Dendritic cell treated with granulocyte-macrophage colony-stimulating factor and Interleukin-4, amounts not matched to agents 40 ng/mL and 50 ng/mL, for 4 days (primary cell): ENCODE results near the gene DPEP3.
A peak's percentile ranks its signal among the peaks of the same experiment; 100 is the strongest.
"Not testable (repeated sequence)": the region's sequence is repeated elsewhere in the genome, so short reads cannot be mapped to it uniquely, and the experiment has no call there.

Experiments
- H3K27ac Mint-ChIP-seq: one replicate; pipeline ENCODE4 v1.8.0; 2022; ENCODE audit warnings: mild to moderate bottlenecking, mixed read lengths
- H3K27me3 Mint-ChIP-seq: one replicate; pipeline ENCODE4 v1.8.0; 2022; ENCODE audit warnings: mild to moderate bottlenecking, mixed read lengths
- H3K36me3 Mint-ChIP-seq: one replicate; pipeline ENCODE4 v1.8.0; 2022; ENCODE audit warnings: low read depth, mixed read lengths
- H3K4me1 Mint-ChIP-seq: one replicate; pipeline ENCODE4 v1.8.0; 2022; ENCODE audit warnings: low read depth, mixed read lengths
- H3K4me3 Mint-ChIP-seq: one replicate; pipeline ENCODE4 v1.8.0; 2022; ENCODE audit warnings: mild to moderate bottlenecking, moderate library complexity, mixed read lengths
- H3K9me3 Mint-ChIP-seq: one replicate; pipeline ENCODE4 v1.8.0; 2022; ENCODE audit warnings: mixed read lengths
- intact Hi-C: fragments of 100-400 bp; cut with micrococcal nuclease; formaldehyde crosslinking; loops from one replicate; pipeline ENCODE4 v1.15.0; 2022

The DPEP3 gene

DNA sequence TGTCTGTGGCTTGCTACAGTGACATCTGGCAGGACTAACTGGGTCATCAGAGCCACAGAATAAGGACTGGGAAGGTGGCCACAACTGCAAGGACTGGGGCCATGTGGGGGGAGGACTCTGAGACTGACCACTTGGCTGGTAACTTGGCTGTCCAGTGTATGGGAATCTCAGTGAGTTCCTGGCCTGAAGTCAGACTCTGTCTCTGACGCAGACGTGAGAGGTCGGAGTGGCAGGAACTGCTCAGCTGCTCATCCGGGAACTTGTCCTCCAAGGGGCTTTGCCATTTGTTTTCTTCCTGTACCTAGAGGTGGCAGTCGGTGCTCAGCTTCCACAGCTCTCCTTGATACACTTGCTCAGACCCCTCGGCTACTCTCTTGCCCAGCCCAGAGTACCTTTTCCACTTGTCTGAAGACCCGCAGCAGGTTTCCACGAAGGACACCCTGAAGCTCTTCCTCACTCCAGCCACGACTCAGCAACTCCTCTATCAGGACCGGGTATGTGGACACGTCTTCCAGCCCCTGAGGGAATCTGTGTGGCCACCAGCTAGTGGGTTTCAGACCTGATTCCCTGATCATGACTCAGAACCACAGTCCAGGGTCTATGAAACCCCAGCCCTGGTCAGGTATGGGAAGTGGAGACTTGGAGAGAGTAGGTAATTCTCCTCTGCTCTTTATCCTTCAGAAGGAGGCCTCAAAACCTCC is 7.3 kb upstream of the DPEP3 start:
- no peaks in the 10 kb centered on the region for H3K9me3 Mint-ChIP-seq
- no peak overlapping the region for H3K27ac Mint-ChIP-seq
- intact Hi-C loops, result no loop called here
- H3K27me3 Mint-ChIP-seq, result no peaks in the 10 kb centered on the region
- H3K4me1 Mint-ChIP-seq, result peaks cover 45% of the 10 kb centered on the region
- H3K4me3 Mint-ChIP-seq, result no peak overlapping the region
- H3K36me3 Mint-ChIP-seq, result peaks cover 40% of the 10 kb centered on the region

GRCh38 chr16:67986949-67987348 is 6.7 kb upstream of the DPEP3 start:
- Mint-ChIP-seq H3K4me1 (peaks cover 45% of the 10 kb centered on the region), H3K9me3 (no peaks in the 10 kb centered on the region), H3K4me3 (no peak overlapping the region), H3K36me3 (peaks cover 33% of the 10 kb centered on the region), H3K27ac (no peak overlapping the region), H3K27me3 (peaks cover 3% of the 10 kb centered on the region)
- intact Hi-C loops, result no loop called here

DNA sequence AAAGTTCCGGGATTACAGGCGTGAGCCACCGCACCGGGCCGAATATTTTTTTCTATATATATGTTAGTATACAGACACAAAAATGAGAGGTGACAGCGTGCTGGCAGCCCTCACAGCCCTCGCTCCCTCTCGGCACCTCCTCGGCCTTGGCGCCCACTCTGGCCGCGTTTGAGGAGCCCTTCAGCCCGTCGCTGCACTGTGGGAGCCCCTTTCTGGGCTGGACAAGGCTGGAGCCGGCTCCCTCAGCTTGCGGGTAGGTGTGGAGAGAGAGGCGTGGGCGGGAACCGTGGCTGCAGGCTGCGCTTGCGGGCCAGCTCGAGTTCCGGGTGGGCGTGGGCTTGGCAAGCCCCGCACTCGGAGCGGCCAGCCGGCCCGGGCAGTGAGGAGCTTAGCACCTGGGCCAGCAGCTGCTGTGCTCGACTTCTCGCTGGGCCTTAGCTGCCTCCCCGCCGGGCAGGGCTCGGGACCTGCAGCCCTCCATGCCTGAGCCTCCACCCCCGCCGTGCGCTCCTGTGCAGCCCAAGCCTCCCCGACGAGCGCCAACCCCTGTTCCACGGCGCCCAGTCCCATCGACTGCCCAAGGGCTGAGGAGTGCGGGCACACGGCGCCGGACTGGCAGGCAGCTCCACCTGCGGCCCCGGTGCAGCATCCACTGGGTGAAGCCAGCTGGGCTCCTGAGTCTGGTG is 1.9 kb upstream of the DPEP3 start:
- Mint-ChIP-seq H3K27ac (no peak overlapping the region), H3K4me3 (no peak overlapping the region), H3K4me1 (peaks cover 26% of the 10 kb centered on the region), H3K9me3 (no peaks in the 10 kb centered on the region), H3K27me3 (peaks cover 20% of the 10 kb centered on the region), H3K36me3 (no peaks in the 10 kb centered on the region)
- intact Hi-C loops, result no loop called here

DNA sequence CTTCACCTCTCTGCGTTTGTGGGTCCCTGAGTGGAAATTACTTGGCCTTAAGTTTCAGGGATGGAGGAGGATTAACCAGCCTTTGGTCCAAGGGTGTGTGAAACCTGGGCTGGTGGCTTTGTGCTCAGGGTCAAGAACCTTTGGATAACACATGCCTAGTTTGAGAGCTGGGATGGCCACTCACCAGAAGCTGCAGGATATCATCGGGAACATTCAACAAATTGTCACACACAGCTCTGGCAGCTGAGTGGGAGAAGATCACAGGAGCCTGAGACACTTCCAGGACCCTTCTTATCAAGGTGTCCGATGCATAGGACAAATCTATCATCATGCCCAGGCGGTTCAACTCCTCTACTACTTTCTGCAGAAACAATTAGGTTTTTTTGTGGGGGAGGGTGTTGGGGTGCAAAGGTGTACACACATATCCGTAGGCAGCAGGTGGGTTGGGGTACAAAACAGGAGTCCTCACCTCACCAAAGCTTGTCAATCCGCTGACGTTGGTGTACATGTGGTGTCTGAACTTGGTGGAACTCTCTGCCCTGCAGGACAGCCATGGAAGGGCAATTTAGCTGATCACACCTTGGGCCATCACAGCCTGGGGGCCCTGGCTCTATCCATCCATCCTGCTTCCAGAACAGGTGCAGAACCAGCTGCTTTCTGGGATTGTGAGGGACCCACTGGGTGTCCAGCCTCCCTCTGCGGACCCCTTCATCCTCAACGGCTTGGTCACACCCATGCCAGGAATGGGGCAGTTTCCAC is 2.7 kb downstream of the DPEP3 start:
- H3K27me3 Mint-ChIP-seq, result peaks cover 34% of the 10 kb centered on the region
- intact Hi-C loops, result no loop called here
- no peak overlapping the region for H3K4me3 Mint-ChIP-seq
- no peak overlapping the region for H3K27ac Mint-ChIP-seq
- H3K9me3 Mint-ChIP-seq, result no peaks in the 10 kb centered on the region
- H3K4me1 Mint-ChIP-seq, result peaks cover 5% of the 10 kb centered on the region
- no peaks in the 10 kb centered on the region for H3K36me3 Mint-ChIP-seq

DNA sequence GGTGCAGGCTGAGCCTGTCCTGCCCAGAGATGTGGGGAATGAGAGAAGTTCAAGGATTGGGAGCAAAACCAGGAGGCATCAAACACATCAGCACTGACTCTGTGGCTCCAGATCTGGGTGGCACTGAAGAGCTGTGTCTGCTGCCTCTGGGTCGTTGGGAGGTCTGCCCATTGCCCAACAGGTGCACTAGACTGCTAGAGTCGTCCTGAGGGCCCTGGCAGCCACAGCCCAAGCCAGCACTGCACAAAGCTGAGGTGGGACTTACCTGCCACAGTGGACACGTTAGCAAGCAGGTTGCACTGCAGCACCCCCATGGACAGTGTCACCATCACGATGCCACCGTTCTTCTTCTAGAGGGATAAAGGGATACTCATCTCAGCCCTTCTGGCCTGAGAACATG is 3.3 kb downstream of the DPEP3 start:
- H3K4me3 Mint-ChIP-seq, result no peak overlapping the region
- intact Hi-C loops, result no loop called here
- H3K27me3 Mint-ChIP-seq, result peaks cover 31% of the 10 kb centered on the region
- H3K36me3 Mint-ChIP-seq, result no peaks in the 10 kb centered on the region
- H3K9me3 Mint-ChIP-seq, result no peaks in the 10 kb centered on the region
- no peak overlapping the region for H3K27ac Mint-ChIP-seq
- H3K4me1 Mint-ChIP-seq, result no peaks in the 10 kb centered on the region

DNA sequence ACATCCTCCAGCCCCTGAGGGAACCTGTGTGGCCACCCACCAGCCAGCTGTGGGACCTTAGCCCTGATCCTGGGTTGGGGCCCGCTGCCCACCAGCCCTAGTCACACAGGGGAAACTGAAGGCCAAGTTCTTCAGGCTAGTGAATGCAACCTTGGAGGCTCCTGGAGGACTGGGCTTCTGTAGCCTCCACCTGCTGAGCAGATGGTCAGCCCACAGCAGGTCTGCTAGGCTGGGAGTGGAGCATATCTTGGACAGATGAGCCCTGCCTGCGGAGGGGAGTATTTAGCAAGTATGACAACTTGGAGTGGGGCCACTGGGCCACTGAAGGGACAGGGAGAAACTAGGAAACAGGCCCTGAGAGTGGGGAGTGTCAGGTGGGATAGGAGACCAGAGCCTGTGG is 4.1 kb downstream of the DPEP3 start:
- H3K36me3 Mint-ChIP-seq, result no peaks in the 10 kb centered on the region
- intact Hi-C loops, result no loop called here
- no peak overlapping the region for H3K4me3 Mint-ChIP-seq
- no peaks in the 10 kb centered on the region for H3K4me1 Mint-ChIP-seq
- no peaks in the 10 kb centered on the region for H3K9me3 Mint-ChIP-seq
- H3K27ac Mint-ChIP-seq, result no peak overlapping the region
- H3K27me3 Mint-ChIP-seq, result peaks cover 30% of the 10 kb centered on the region

GRCh38 chr16:67975321-67976105 is 4.8 kb downstream of the DPEP3 start:
- intact Hi-C loops, result no loop called here
- no peaks in the 10 kb centered on the region for H3K9me3 Mint-ChIP-seq
- no peaks in the 10 kb centered on the region for H3K4me1 Mint-ChIP-seq
- H3K27ac Mint-ChIP-seq, result no peak overlapping the region
- peaks cover 24% of the 10 kb centered on the region for H3K27me3 Mint-ChIP-seq
- no peaks in the 10 kb centered on the region for H3K36me3 Mint-ChIP-seq
- no peak overlapping the region for H3K4me3 Mint-ChIP-seq

DNA sequence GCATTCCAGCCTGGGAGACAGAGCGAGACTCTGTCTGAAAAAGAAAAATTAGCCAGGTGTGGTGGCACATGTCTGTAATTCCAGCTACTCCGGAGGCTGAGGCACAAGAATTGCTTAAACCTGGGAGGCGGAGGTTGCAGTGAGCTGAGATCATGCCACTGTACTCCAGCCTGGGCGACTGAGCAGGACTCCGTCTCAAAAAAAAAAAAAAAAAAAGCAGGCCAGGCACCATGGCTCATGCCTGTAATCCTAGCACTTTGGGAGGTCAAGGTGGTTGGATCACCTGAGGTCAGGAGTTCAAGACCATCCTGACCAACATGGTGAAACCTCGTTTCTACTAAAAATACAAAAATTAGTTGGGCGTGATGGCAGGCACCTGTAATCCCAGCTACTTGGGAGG is 8.0 kb downstream of the DPEP3 start:
- Mint-ChIP-seq H3K4me1 (peaks cover 16% of the 10 kb centered on the region), H3K27me3 (peaks cover 17% of the 10 kb centered on the region)
- H3K27ac Mint-ChIP-seq, H3K9me3 Mint-ChIP-seq, H3K36me3 Mint-ChIP-seq, intact Hi-C loops, H3K4me3 Mint-ChIP-seq: not testable (repeated sequence)

GRCh38 chr16:67971111-67971510 is 9.2 kb downstream of the DPEP3 start:
- H3K4me3 Mint-ChIP-seq, result no peak overlapping the region
- no peaks in the 10 kb centered on the region for H3K36me3 Mint-ChIP-seq
- H3K4me1 Mint-ChIP-seq, result peaks cover 26% of the 10 kb centered on the region
- no peaks in the 10 kb centered on the region for H3K9me3 Mint-ChIP-seq
- H3K27ac Mint-ChIP-seq, result no peak overlapping the region
- intact Hi-C loops, result no loop called here
- peaks cover 14% of the 10 kb centered on the region for H3K27me3 Mint-ChIP-seq

- Mint-ChIP-seq H3K36me3 (no peaks in the 10 kb centered on the region), H3K27me3 (peaks cover 9% of the 10 kb centered on the region), H3K9me3 (no peaks in the 10 kb centered on the region), H3K4me3 (peak overlapping the region; percentile 96), H3K27ac (peak overlapping the region; percentile 77), H3K4me1 (peaks cover 26% of the 10 kb centered on the region)
- intact Hi-C loops, result no loop called here
Measured at GRCh38 chr16:67969254-67970039, 10.9 kb downstream of the DPEP3 start.

DNA sequence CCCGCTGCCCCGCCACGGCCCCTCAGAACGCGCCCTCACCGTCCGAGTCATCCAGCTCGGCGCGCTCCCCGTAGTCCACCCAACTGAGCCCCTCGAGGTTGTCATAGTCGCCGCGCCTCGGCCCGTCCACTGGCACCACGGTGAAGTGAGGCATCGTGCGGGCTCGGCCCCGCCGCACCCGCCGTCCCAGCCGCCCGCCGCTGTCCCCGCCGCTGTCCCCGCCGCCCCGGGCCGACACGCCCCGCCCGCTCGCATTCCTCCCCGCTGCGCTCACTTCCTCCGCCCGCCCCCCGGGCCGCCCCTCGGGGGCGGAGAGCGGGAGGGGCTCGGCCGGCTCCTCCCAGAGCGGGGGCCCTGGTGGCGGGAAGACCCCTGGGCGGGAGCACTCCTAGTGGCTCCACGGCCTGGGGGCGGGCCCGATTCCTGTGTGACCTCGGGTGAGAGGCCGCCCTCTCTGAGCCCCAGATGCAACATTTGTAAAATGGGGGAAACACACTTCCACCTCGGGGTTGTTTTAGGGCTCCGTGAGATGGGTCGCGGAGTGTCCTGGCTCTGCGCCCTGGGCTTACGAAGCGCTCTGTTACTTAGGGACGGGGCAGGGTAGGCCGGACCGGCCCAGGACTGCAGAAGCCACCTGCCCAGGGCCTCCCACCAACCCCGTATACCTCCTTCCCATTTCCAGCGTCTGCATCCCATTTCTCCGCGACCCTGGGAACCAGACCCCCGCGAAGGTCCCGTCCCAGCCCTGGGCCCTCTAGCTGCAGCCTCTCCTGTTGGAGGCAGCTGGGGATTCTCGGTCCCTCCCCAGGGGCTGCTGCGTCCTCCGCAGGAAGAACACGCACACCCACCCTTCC is 11.7 kb downstream of the DPEP3 start, which contains the start of gene SLC12A4:
Gene SLC12A4, minus strand, starts transcription at position 238 of the 854 bp plus-strand sequence. Its CDS starts 84 bp downstream, at position 154.
- Mint-ChIP-seq H3K36me3 (no peaks in the 10 kb centered on the region), H3K27ac (peak within 1 kb of the TSS; percentile 77), H3K9me3 (no peaks in the 10 kb centered on the region), H3K4me3 (peak within 1 kb of the TSS; percentile 96), H3K27me3 (peaks cover 8% of the 10 kb centered on the region), H3K4me1 (peaks cover 26% of the 10 kb centered on the region)
- intact Hi-C loops, result no loop called here

DNA sequence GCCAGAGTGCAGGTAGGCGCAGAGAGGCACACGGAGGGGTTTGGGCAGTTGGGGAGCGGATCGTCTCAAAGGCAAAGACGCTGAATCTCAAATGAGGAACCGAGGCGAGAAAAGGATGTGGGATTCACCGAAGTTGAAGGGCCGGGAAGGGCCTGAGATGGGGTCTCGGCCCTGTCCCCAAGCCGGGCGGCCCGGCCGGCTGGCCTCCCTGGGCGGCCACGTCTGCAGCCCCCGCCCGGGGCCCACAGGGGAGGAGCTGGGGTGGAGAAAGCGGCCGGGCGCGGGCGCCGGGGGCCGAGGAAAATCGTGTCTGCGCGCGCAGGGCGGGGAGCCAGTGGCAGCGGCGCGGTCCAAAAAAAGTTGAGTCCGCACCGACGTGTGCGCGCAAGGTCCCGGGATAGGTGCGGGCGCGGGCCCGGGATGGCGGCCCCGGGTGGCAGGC is 12.3 kb downstream of the DPEP3 start:
- peaks cover 5% of the 10 kb centered on the region for H3K36me3 Mint-ChIP-seq
- peaks cover 26% of the 10 kb centered on the region for H3K4me1 Mint-ChIP-seq
- no peaks in the 10 kb centered on the region for H3K9me3 Mint-ChIP-seq
- peak overlapping the region; percentile 77 for H3K27ac Mint-ChIP-seq
- H3K4me3 Mint-ChIP-seq, result peak overlapping the region; percentile 96
- H3K27me3 Mint-ChIP-seq, result peaks cover 6% of the 10 kb centered on the region
- intact Hi-C loops, result no loop called here
